Astrocyte of the spinal cord (primary cell): ENCODE results near the gene HOXC4.

ENCODE experiments used
- DNase-seq: peaks from one replicate; pipeline ENCODE4 v3.0.0; 2011; ENCODE audit warnings: low read depth, low spot score
- H3K4me3 ChIP-seq: 2 replicates; pipeline ENCODE4 v1.5.1; 2011; ENCODE audit warnings: low read depth, mild to moderate bottlenecking, low read length, moderate library complexity
- CTCF ChIP-seq: IDR thresholded peaks from 2 replicates; pipeline ENCODE4 v1.5.1; 2012; ENCODE audit warnings: low read depth, mild to moderate bottlenecking, low read length, inconsistent platforms
- in situ Hi-C: cut with HindIII; loops from 2 replicates; pipeline ENCODE4 v1.10.0; 2017; ENCODE audit warnings: low sequenced_read_pairs

HOXC4 gene

GRCh38 chr12:54058128-54058768, 4.6 kb downstream of the HOXC4 start:
- DNase-seq, result no peak
- TF ChIP-seq CTCF, result no peak
- H3K4me3 ChIP-seq, result no peak overlapping the region
- in situ Hi-C loops, result no loop called here

GRCh38 chr12:54059668-54060067, 6.0 kb downstream of the HOXC4 start:
- in situ Hi-C loops, result no loop called here
- no peak for DNase-seq
- TF ChIP-seq CTCF, result no peak
- no peak overlapping the region for H3K4me3 ChIP-seq

GRCh38 chr12:54060174-54060974, 6.7 kb downstream of the HOXC4 start:
- DNase-seq, result no peak
- no peak for TF ChIP-seq CTCF
- in situ Hi-C loops, result no loop called here
- H3K4me3 ChIP-seq, result no peak overlapping the region

- DNase-seq, result no peak
Observed at GRCh38 chr12:54060975-54061778, 7.5 kb downstream of the HOXC4 start.

GRCh38 chr12:54065677-54066076, 12.0 kb downstream of the HOXC4 start:
- in situ Hi-C loops, result no loop called here
- no peak for TF ChIP-seq CTCF
- DNase-seq, result no peak
- no peak overlapping the region for H3K4me3 ChIP-seq

More at GRCh38 chr12:54060975-54061778, 7.5 kb downstream of the HOXC4 start:
- H3K4me3 ChIP-seq, result no peak overlapping the region
- TF ChIP-seq CTCF, result no peak
- in situ Hi-C loops, result no loop called here

GRCh38 chr12:54066408-54066807, 12.8 kb downstream of the HOXC4 start:
- no peak for TF ChIP-seq CTCF
- no peak overlapping the region for H3K4me3 ChIP-seq
- in situ Hi-C loops, result no loop called here
- DNase-seq, result no peak
